ENCODE measurements around the gene PERM1.
"Not testable (repeated sequence)": the region's sequence is repeated elsewhere in the genome, so short reads cannot be mapped to it uniquely, and the experiment has no call there.

Gene PERM1

GRCh38 chr1:981955-982558, at the start of gene PERM1:
Gene PERM1, minus strand, starts transcription at chr1:982093. Its CDS starts 1,064 bp downstream, at chr1:981029.
- DNase-seq: no peak

- not testable (repeated sequence) for DNase-seq
These were observed 49.2 kb upstream of the PERM1 start for GRCh38 chr1:1030867-1031658.

- no peak for DNase-seq
These were observed 45.9 kb upstream of the PERM1 start for GRCh38 chr1:1027791-1028190.

- DNase-seq: no peak
These were observed 44.9 kb upstream of the PERM1 start for GRCh38 chr1:1026599-1027413.

- no peak for DNase-seq
These were observed 43.8 kb upstream of the PERM1 start for GRCh38 chr1:1025730-1026129.

- DNase-seq: no peak
These were observed 43.1 kb upstream of the PERM1 start for GRCh38 chr1:1024771-1025699.

- DNase-seq: no peak
These were observed 42.4 kb upstream of the PERM1 start for GRCh38 chr1:1024149-1024770.

GRCh38 chr1:1023700-1024099, 41.8 kb upstream of the PERM1 start:
- no peak for DNase-seq

GRCh38 chr1:1022302-1023009, 40.6 kb upstream of the PERM1 start:
- peak in 1 of 2 experiments; percentile 62 for DNase-seq

GRCh38 chr1:1021920-1022259, 40.0 kb upstream of the PERM1 start:
- no peak for DNase-seq

- peak in 1 of 2 experiments; percentile 44 for DNase-seq
These were observed 39.4 kb upstream of the PERM1 start for GRCh38 chr1:1021010-1021919.

GRCh38 chr1:1020415-1021009, 38.6 kb upstream of the PERM1 start:
- DNase-seq: no peak

- DNase-seq: no peak
These were observed 38.1 kb upstream of the PERM1 start, which contains the start of gene AGRN for GRCh38 chr1:1020000-1020404. Gene AGRN, plus strand, starts transcription at chr1:1020120. Its CDS starts 53 bp downstream, at chr1:1020173.

GRCh38 chr1:1019122-1019999, 37.5 kb upstream of the PERM1 start:
- DNase-seq: peak in 1 of 2 experiments; percentile 66

GRCh38 chr1:1018321-1018685, 36.4 kb upstream of the PERM1 start:
- DNase-seq: not testable (repeated sequence)

GRCh38 chr1:1017397-1018320, 35.8 kb upstream of the PERM1 start:
- DNase-seq: not testable (repeated sequence)
